ENCODE results near the gene TMPRSS6. TPM values are rescaled to one million over a fixed set of nuclear protein-coding genes. Genes with fewer than 3 reads are reported as not detected.
A peak's percentile ranks its signal among the peaks of the same experiment; 100 is the strongest.

TMPRSS6 gene
- total and polyA plus RNA-seq, 4 experiments from 2014 or later, result 0.61 to 0.90 TPM; not detected in 2

DNA sequence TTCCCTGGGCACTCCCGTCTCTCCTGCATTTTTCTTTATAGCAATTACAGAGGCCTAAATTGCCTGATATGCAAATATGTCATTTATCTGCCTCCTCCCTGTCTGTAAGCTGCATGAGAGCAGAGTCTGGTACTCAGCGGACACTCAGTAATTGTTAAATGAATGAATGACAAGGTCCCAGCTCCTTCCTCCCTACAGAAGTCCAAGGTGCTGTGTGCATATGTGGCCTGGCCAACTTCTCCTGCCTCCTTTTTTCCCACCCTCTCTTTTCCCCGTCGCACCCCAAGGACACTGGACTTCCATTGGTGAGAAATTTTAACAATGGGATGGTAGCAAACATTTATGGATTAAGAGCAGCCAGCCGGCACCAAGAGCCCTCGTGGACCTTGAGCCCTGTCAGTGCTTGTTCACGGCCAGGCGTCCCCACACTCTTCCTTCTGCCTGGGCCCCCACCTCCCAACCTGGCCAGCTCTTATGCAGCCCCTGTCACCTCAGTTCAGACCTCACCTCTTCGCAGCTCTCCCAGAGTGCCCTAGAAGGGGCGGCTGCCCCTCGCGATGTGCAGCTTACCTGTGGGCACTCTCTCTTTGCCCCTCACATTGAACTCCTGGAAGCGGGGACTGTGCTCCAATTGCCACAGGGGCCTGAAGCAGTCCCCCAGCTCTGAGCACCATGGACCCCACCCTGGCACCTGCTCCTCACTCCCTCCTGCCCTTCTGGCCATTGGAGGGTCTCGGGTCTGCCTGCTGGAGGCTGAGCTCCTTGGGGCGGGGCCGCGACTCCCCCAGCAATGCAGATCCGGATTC, 1.5 kb downstream of the TMPRSS6 start:
- CTCF ChIA-PET (ENCODE audit: partially characterized antibody), result no interaction called here
- no peak overlapping the region for H3K27ac ChIP-seq (ENCODE audit: low read depth, low read length)

DNA sequence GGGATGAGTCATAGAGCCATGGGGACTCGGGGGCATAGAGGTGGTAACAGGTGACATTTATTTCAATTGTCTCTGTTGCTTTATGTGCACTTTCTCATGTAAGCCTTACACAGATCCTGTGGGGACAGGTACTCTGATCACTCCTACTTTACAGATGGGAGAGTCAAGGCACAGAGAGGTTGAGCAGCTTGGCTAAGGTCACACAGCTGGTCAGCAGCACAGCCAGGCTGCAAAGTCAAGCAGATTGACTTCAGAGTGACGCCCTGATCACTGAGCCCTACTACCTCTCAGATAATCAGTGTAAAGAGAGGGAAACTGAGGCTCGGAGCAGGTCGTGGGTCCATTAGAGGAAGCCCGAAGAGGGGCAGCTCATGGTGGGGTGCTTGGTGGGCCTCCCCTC, 3.5 kb downstream of the TMPRSS6 start:
- Histone ChIP-seq H3K27me3 (ENCODE audit: insufficient read depth, low read length) (no peaks in the 10 kb centered on the region), H3K9me3 (ENCODE audit: control insufficient read depth in 1 of 2, low read length in 2 of 2) (no peaks in the 10 kb centered on the region), H3K4me3 (ENCODE audit: low read length in 2 of 2) (no peak overlapping the region), H3K27ac (ENCODE audit: low read depth, low read length) (no peak overlapping the region), H3K4me1 (ENCODE audit: insufficient read depth, low read length) (no peaks in the 10 kb centered on the region), H3K36me3 (ENCODE audit: insufficient read depth, low read length) (no peaks in the 10 kb centered on the region)
- no peak overlapping the region for H3K4me3 Mint-ChIP-seq
- POLR2A ChIA-PET (ENCODE audit: partially characterized antibody), result no interaction called here
- no peak overlapping the region for H3K27ac Mint-ChIP-seq
- no peaks in the 10 kb centered on the region for H3K27me3 Mint-ChIP-seq
- peaks cover 0 to 2% (median 0%) of the 10 kb centered on the region in 4 donors for H3K4me1 Mint-ChIP-seq
- H3K36me3 Mint-ChIP-seq, result no peaks in the 10 kb centered on the region
- CTCF ChIA-PET (ENCODE audit: partially characterized antibody), result interaction anchor here (1.4 kb wide), 2 partner anchors 60 to 93 kb away, joined by 3 to 4 read pairs; no protein-coding TSS in a partner anchor
- no peaks in the 10 kb centered on the region for H3K9me3 Mint-ChIP-seq
- intact Hi-C loops (cut with micrococcal nuclease), result no loop called here
- no peak for DNase-seq

More for the DNA sequence above, 1.5 kb downstream of the TMPRSS6 start:
- Histone ChIP-seq H3K36me3 (ENCODE audit: insufficient read depth, low read length) (no peaks in the 10 kb centered on the region), H3K9me3 (ENCODE audit: control insufficient read depth in 1 of 2, low read length in 2 of 2) (no peaks in the 10 kb centered on the region), H3K27me3 (ENCODE audit: insufficient read depth, low read length) (no peaks in the 10 kb centered on the region), H3K4me1 (ENCODE audit: insufficient read depth, low read length) (no peaks in the 10 kb centered on the region), H3K4me3 (ENCODE audit: low read length in 2 of 2) (no peak overlapping the region)
- POLR2A ChIA-PET (ENCODE audit: partially characterized antibody), result no interaction called here
- Mint-ChIP-seq H3K27me3 (no peaks in the 10 kb centered on the region), H3K4me1 (peaks cover 0 to 4% (median 0%) of the 10 kb centered on the region in 4 donors), H3K36me3 (no peaks in the 10 kb centered on the region), H3K27ac (no peak overlapping the region), H3K4me3 (no peak overlapping the region), H3K9me3 (no peaks in the 10 kb centered on the region)
- intact Hi-C loops (cut with micrococcal nuclease), result no loop called here
- DNase-seq, result no peak

DNA sequence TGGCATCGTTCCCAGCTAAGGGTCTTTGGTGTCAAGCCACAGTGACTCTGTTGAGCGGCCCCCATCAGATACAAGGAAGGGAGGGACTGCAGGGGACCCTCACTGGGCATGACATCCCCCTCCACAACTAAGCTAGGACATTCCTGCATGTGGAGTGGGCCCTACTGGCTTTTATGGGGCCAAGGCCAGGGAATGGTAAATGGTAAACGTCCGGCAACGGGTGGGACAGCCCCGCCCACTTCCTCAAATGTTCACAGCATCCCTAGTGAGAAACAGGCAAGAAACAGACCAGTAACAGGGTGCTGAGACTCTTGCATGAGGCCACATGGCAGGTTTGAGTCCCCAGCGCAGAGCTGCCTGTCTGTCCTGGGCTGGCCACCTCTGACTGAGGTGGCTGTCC, 4.4 kb downstream of the TMPRSS6 start:
- H3K27ac ChIP-seq (ENCODE audit: low read depth, low read length), result no peak overlapping the region
- H3K36me3 ChIP-seq (ENCODE audit: insufficient read depth, low read length), result no peaks in the 10 kb centered on the region
- H3K27me3 Mint-ChIP-seq, result no peaks in the 10 kb centered on the region
- CTCF ChIA-PET (ENCODE audit: partially characterized antibody), result interaction anchor here (1.1 to 1.4 kb wide), 3 partner anchors 61 to 133 kb away, joined by 3 to 4 read pairs (median 3); no protein-coding TSS in a partner anchor
- H3K9me3 ChIP-seq (ENCODE audit: control insufficient read depth in 1 of 2, low read length in 2 of 2), result no peaks in the 10 kb centered on the region
- intact Hi-C loops (cut with micrococcal nuclease), result no loop called here
- peaks cover 5 to 7% (median 7%) of the 10 kb centered on the region in 4 donors for H3K4me1 Mint-ChIP-seq
- no peaks in the 10 kb centered on the region for H3K9me3 Mint-ChIP-seq
- H3K27me3 ChIP-seq (ENCODE audit: insufficient read depth, low read length), result no peaks in the 10 kb centered on the region
- no peak for DNase-seq
- H3K4me1 ChIP-seq (ENCODE audit: insufficient read depth, low read length), result no peaks in the 10 kb centered on the region
- POLR2A ChIA-PET (ENCODE audit: partially characterized antibody), result no interaction called here
- no peak overlapping the region for H3K4me3 Mint-ChIP-seq
- H3K27ac Mint-ChIP-seq, result no peak overlapping the region
- no peak overlapping the region for H3K4me3 ChIP-seq (ENCODE audit: low read length in 2 of 2)
- H3K36me3 Mint-ChIP-seq, result no peaks in the 10 kb centered on the region

DNA sequence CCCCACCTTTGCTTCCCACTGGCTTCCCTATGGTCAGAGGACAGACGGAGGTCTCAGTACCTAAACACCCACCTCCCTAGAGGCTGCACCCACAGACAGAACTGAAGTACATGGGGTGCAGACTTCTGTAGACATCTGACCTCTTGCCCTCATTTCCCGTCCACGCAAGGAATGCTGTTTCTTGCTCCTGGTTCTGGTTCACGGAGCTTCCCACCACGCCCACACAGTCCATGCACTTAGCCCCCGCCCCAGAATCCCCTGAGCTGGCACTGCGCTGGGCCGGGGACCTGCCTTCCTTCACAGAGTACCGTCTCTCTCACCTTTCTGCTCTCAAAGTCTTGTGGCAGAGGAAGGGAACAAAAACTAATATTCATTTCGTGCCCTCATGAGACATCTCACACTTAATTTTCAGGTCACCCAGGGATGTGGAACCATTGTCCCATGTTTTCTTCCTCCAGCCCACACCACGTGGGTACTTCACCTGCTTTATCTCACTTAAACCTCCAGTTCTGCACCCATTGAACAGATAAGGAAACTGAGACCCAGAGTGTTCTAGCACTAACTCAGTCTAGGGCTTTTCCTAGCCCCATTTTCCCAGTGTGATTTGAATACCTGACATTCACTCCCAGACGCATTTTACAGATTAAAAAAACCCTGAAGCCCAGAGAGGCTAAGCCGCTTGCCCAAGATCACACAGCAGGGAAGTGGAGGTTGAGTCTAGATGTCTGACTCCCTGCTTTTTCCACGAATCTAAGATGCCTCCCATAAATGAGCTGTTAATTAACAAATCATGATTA, 5.7 kb downstream of the TMPRSS6 start:
- Mint-ChIP-seq H3K4me3 (no peak overlapping the region), H3K4me1 (peaks cover 8 to 11% (median 9%) of the 10 kb centered on the region in 4 donors), H3K9me3 (no peaks in the 10 kb centered on the region), H3K27me3 (no peaks in the 10 kb centered on the region), H3K36me3 (no peaks in the 10 kb centered on the region), H3K27ac (peak overlapping the region in 2 of 7 donors; percentile 1 to 17)
- intact Hi-C loops (cut with micrococcal nuclease), result no loop called here
- no peaks in the 10 kb centered on the region for H3K27me3 ChIP-seq (ENCODE audit: insufficient read depth, low read length)
- H3K27ac ChIP-seq (ENCODE audit: low read depth, low read length), result no peak overlapping the region
- CTCF ChIA-PET (ENCODE audit: partially characterized antibody), result no interaction called here
- no peaks in the 10 kb centered on the region for H3K9me3 ChIP-seq (ENCODE audit: control insufficient read depth in 1 of 2, low read length in 2 of 2)
- H3K36me3 ChIP-seq (ENCODE audit: insufficient read depth, low read length), result no peaks in the 10 kb centered on the region
- no peaks in the 10 kb centered on the region for H3K4me1 ChIP-seq (ENCODE audit: insufficient read depth, low read length)
- H3K4me3 ChIP-seq (ENCODE audit: low read length in 2 of 2), result no peak overlapping the region
- DNase-seq, result no peak
- POLR2A ChIA-PET (ENCODE audit: partially characterized antibody), result no interaction called here

DNA sequence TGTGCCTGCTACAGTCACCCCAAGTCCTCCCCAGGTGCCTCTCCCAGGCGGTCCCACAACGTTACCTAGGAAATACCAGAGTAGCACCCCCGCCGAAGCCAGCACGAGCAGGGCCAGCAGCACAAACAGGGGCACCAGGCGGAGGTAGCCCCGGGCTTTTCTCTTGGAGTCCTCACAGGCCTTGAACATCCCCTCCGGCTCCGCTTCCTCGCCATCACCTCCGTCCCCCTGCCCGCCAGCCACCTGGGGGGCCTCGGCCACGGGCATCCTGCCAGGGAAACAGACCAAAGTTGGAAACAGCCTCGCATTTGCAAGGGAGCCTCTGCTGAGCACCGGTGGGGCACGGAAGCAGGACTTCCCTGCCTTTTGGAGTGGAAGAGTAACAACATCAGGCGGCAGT, 6.4 kb downstream of the TMPRSS6 start:
- DNase-seq, result no peak
- intact Hi-C loops (cut with micrococcal nuclease), result no loop called here
- Histone ChIP-seq H3K27me3 (ENCODE audit: insufficient read depth, low read length) (no peaks in the 10 kb centered on the region), H3K4me1 (ENCODE audit: insufficient read depth, low read length) (no peaks in the 10 kb centered on the region), H3K4me3 (ENCODE audit: low read length in 2 of 2) (no peak overlapping the region), H3K27ac (ENCODE audit: low read depth, low read length) (no peak overlapping the region), H3K36me3 (ENCODE audit: insufficient read depth, low read length) (no peaks in the 10 kb centered on the region), H3K9me3 (ENCODE audit: control insufficient read depth in 1 of 2, low read length in 2 of 2) (no peaks in the 10 kb centered on the region)
- H3K4me1 Mint-ChIP-seq, result peaks cover 8 to 14% (median 10%) of the 10 kb centered on the region in 4 donors
- no peak overlapping the region for H3K27ac Mint-ChIP-seq
- no peak overlapping the region for H3K4me3 Mint-ChIP-seq
- no peaks in the 10 kb centered on the region for H3K9me3 Mint-ChIP-seq
- POLR2A ChIA-PET (ENCODE audit: partially characterized antibody), result no interaction called here
- CTCF ChIA-PET (ENCODE audit: partially characterized antibody), result no interaction called here
- H3K27me3 Mint-ChIP-seq, result peaks cover 0 to 1% of the 10 kb centered on the region in 2 donors
- H3K36me3 Mint-ChIP-seq, result no peaks in the 10 kb centered on the region

DNA sequence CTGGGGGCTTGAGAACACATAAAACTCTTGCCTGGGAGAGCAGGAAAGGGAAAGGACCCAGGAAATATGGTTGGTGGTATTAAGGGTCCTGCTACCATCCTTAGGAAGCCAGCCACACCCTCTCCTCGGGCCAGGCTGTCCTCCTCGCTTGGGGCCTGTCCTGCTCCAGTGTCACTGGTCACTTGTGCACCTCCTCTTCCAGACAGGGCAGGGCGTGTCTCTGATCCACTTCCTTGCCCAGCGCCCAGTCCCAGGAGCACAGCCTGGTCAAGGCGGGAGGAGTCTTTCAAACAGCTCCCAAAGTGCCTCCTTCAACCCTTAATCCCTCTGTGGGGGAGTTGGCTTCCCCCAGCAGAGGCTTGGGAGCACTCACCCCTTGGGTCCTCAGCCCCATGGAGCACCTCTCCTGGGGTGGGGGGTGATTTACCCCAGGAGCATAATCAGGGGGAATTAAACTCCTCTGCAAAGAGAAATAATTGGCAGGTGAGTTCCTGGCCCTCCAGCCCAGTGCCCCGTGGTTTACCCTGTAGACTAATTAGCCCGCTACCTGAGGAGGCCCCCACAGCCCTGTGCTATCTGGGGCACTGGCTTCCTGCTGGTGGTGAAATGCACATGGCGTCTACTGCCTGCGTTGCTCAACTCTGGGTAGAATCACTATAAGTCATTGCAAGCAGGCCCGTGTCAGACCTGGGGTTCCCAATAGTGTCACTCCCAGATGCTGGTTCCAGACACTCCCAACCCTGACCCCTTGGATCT, 8.0 kb downstream of the TMPRSS6 start:
- Mint-ChIP-seq H3K9me3 (no peaks in the 10 kb centered on the region), H3K27me3 (peaks cover 0 to 1% of the 10 kb centered on the region in 2 donors), H3K36me3 (no peaks in the 10 kb centered on the region), H3K4me1 (peaks cover 8 to 12% (median 10%) of the 10 kb centered on the region in 4 donors), H3K27ac (no peak overlapping the region), H3K4me3 (no peak overlapping the region)
- CTCF ChIA-PET (ENCODE audit: partially characterized antibody), result no interaction called here
- Histone ChIP-seq H3K4me3 (ENCODE audit: low read length in 2 of 2) (no peak overlapping the region), H3K27ac (ENCODE audit: low read depth, low read length) (no peak overlapping the region), H3K4me1 (ENCODE audit: insufficient read depth, low read length) (no peaks in the 10 kb centered on the region), H3K36me3 (ENCODE audit: insufficient read depth, low read length) (no peaks in the 10 kb centered on the region), H3K9me3 (ENCODE audit: control insufficient read depth in 1 of 2, low read length in 2 of 2) (no peaks in the 10 kb centered on the region), H3K27me3 (ENCODE audit: insufficient read depth, low read length) (no peaks in the 10 kb centered on the region)
- intact Hi-C loops (cut with micrococcal nuclease), result no loop called here
- DNase-seq, result no peak
- POLR2A ChIA-PET (ENCODE audit: partially characterized antibody), result no interaction called here
